ENCODE measurements around the gene POLR3B. TPM values are rescaled to one million over a fixed set of nuclear protein-coding genes. Genes with fewer than 3 reads are reported as not detected.

Gene POLR3B
- polyA plus RNA-seq, 3 donors, result 1.7 to 2.6 (median 2.0) TPM

- no peak for DNase-seq
- Histone ChIP-seq H4K20me1 (ENCODE audit: insufficient read depth, low read length) (no peaks in the 10 kb centered on the region), H3K27me3 (ENCODE audit: control insufficient read depth in 2 of 2, insufficient read depth in 2 of 2, low read length in 2 of 2) (no peaks in the 10 kb centered on the region), H3K9ac (ENCODE audit: insufficient read depth, low read length, poor library complexity, severe bottlenecking) (no peak overlapping the region), H3K4me2 (replicated peaks; ENCODE audit: extremely low read depth, low read length, poor library complexity, severe bottlenecking) (no peak overlapping the region), H3K9me3 (replicated peaks in 1 of 2; ENCODE audit: control insufficient read depth in 1 of 2, insufficient read depth in 1 of 2, low read length in 2 of 2) (no peaks in the 10 kb centered on the region), H2AFZ (ENCODE audit: insufficient read depth, low read depth, low read length, poor library complexity, severe bottlenecking) (no peak overlapping the region), H3K36me3 (replicated peaks in 1 of 2; ENCODE audit: control insufficient read depth in 1 of 2, insufficient read depth in 2 of 2, low read length in 2 of 2) (peaks cover 74 to 92% of the 10 kb centered on the region in 2 donors), H3K4me1 (ENCODE audit: control insufficient read depth in 1 of 2, insufficient read depth in 2 of 2, low read length in 2 of 2) (no peaks in the 10 kb centered on the region), H3K79me2 (ENCODE audit: insufficient read depth, low read length) (no peaks in the 10 kb centered on the region), H3K4me3 (replicated peaks in 1 of 3; ENCODE audit: low read depth in 2 of 3, low read length in 3 of 3) (no peak overlapping the region), H3K27ac (ENCODE audit: low read depth in 1 of 2, low read length in 2 of 2) (no peak overlapping the region)
- intact Hi-C loops (cut with micrococcal nuclease), result no loop called here
- no peak overlapping the region for H3K4me3 Mint-ChIP-seq
- H3K27me3 Mint-ChIP-seq (ENCODE audit: low read depth in 3 of 3), result no peaks in the 10 kb centered on the region
- peaks cover 0 to 3% (median 0%) of the 10 kb centered on the region in 7 donors for H3K9me3 Mint-ChIP-seq
- H3K36me3 Mint-ChIP-seq, result peaks cover 76 to 77% of the 10 kb centered on the region in 2 donors
- H3K27ac Mint-ChIP-seq, result no peak overlapping the region
- no peak for TF ChIP-seq CTCF (IDR thresholded peaks at IDR 0.05)
- WGBS (ENCODE audit: insufficient coverage), result 100% methylated on average over 2 of the region's 4 CpGs
- H3K4me1 Mint-ChIP-seq, result no peaks in the 10 kb centered on the region
Observed at GRCh38 chr12:106434526-106434925, 77.0 kb downstream of the POLR3B start.

- Histone ChIP-seq H3K4me2 (replicated peaks; ENCODE audit: extremely low read depth, low read length, poor library complexity, severe bottlenecking) (no peak overlapping the region), H3K27me3 (ENCODE audit: control insufficient read depth in 2 of 2, insufficient read depth in 2 of 2, low read length in 2 of 2) (no peaks in the 10 kb centered on the region), H3K36me3 (replicated peaks in 1 of 2; ENCODE audit: control insufficient read depth in 1 of 2, insufficient read depth in 2 of 2, low read length in 2 of 2) (peaks cover 72 to 91% of the 10 kb centered on the region in 2 donors), H3K27ac (ENCODE audit: low read depth in 1 of 2, low read length in 2 of 2) (no peak overlapping the region), H3K79me2 (ENCODE audit: insufficient read depth, low read length) (no peaks in the 10 kb centered on the region), H3K4me1 (ENCODE audit: control insufficient read depth in 1 of 2, insufficient read depth in 2 of 2, low read length in 2 of 2) (no peaks in the 10 kb centered on the region), H4K20me1 (ENCODE audit: insufficient read depth, low read length) (no peaks in the 10 kb centered on the region), H2AFZ (ENCODE audit: insufficient read depth, low read depth, low read length, poor library complexity, severe bottlenecking) (no peak overlapping the region), H3K9me3 (replicated peaks in 1 of 2; ENCODE audit: control insufficient read depth in 1 of 2, insufficient read depth in 1 of 2, low read length in 2 of 2) (no peaks in the 10 kb centered on the region), H3K9ac (ENCODE audit: insufficient read depth, low read length, poor library complexity, severe bottlenecking) (no peak overlapping the region), H3K4me3 (replicated peaks in 1 of 3; ENCODE audit: low read depth in 2 of 3, low read length in 3 of 3) (no peak overlapping the region)
- peaks cover 70 to 79% of the 10 kb centered on the region in 2 donors for H3K36me3 Mint-ChIP-seq
- H3K4me1 Mint-ChIP-seq, result no peaks in the 10 kb centered on the region
- no peaks in the 10 kb centered on the region for H3K27me3 Mint-ChIP-seq (ENCODE audit: low read depth in 3 of 3)
- H3K9me3 Mint-ChIP-seq, result peaks cover 0 to 3% (median 0%) of the 10 kb centered on the region in 7 donors
- no peak for DNase-seq
- intact Hi-C loops (cut with micrococcal nuclease), result no loop called here
- H3K4me3 Mint-ChIP-seq, result no peak overlapping the region
- WGBS (ENCODE audit: insufficient coverage), result 97% methylated on average over 5 of the region's 6 CpGs
- peak overlapping the region in 1 of 7 donors; percentile 68 for H3K27ac Mint-ChIP-seq
- TF ChIP-seq CTCF (IDR thresholded peaks at IDR 0.05), result no peak
Observed at GRCh38 chr12:106436164-106436563, 78.6 kb downstream of the POLR3B start.

Measured in CD14-positive monocyte (primary cell).